Upper lobe of left lung (tissue), 6 donors: ENCODE data around the gene GAREM2. TPM values are rescaled to one million over a fixed set of nuclear protein-coding genes. Genes with fewer than 3 reads are reported as not detected.

Experiments used
- ATAC-seq, 2 donors: fragments of 200-7000 bp; cut with Tn5 transposase; one replicate each; pipeline ENCODE4 v1.9.1; 2022; ENCODE audit warnings: mild to moderate bottlenecking in 2 of 2, moderate library complexity in 2 of 2; ENCODE audit not compliant: low FRiP score in 2 of 2
- DNase-seq, 2 donors: peaks; one replicate each; pipeline ENCODE4 v3.0.0-alpha.2; 2019 to 2020
- H3K27ac ChIP-seq, 4 donors: fragments of 200-600 bp; sonication (generic); one replicate each; pipeline ENCODE4 v1.5.1; 2016 to 2019
- H3K27me3 ChIP-seq, 4 donors: fragments of 200-600 bp; sonication (generic); one replicate each; pipeline ENCODE4 v1.5.1; 2017 to 2019
- H3K36me3 ChIP-seq, 4 donors: fragments of 200-600 bp; sonication (generic); one replicate each; pipeline ENCODE4 v1.5.1; 2016 to 2019
- H3K4me1 ChIP-seq, 4 donors: fragments of 200-600 bp; sonication (generic); one replicate each; pipeline ENCODE4 v1.5.1; 2018 to 2019
- H3K4me3 ChIP-seq, 4 donors: fragments of 200-600 bp; sonication (generic); one replicate each; pipeline ENCODE4 v1.5.1; 2017 to 2019; ENCODE audit warnings: mild to moderate bottlenecking in 2 of 4, moderate library complexity in 1 of 4
- H3K9me3 ChIP-seq, 4 donors: fragments of 200-600 bp; sonication (generic); one replicate each; pipeline ENCODE4 v1.5.1; 2018 to 2019
- CTCF ChIP-seq, 6 experiments: fragments of 450-650 bp in 4 of 6; fragments of 200-600 bp in 2 of 6; sonication (generic) in 2 of 6; IDR thresholded peaks; one replicate each; pipeline ENCODE4 v1.5.1; 2016 to 2019; ENCODE audit warnings: antibody characterized with exemption in 6 of 6
- EP300 ChIP-seq, 4 donors: sonication (generic); formaldehyde crosslinking; IDR thresholded peaks; one replicate each; pipeline ENCODE4 v1.5.1; 2017; ENCODE audit warnings: antibody characterized with exemption in 4 of 4, control low read depth in 2 of 4
- POLR2A ChIP-seq, 4 donors: fragments of 450-650 bp; IDR thresholded peaks; one replicate each; pipeline ENCODE4 v1.5.1; 2016 to 2017; ENCODE audit warnings: antibody characterized with exemption in 4 of 4, mild to moderate bottlenecking in 2 of 4
- POLR2AphosphoS5 ChIP-seq, 2 donors: sonication (generic); formaldehyde crosslinking; IDR thresholded peaks; one replicate each; pipeline ENCODE4 v1.5.1; 2017; ENCODE audit warnings: antibody characterized with exemption in 2 of 2
- WGBS, 2 donors: methylation state at CpG; one replicate each; pipeline ENCODE4 v1.1.5; 2017 to 2018; 5-methylcytosine and 5-hydroxymethylcytosine counted together
- total RNA-seq, 6 donors: library from RNA; depleted of rRNA in 4 of 6; stranded (reverse); fragments of >200 nt in 4 of 6; gene quantifications; one replicate each; pipeline versions ENCODE4 v1.1.0 to v1.2.1, GENCODE V29; 2016 to 2021
- donor health status: DM: no; HTN: no; CAD: no; lungs with moderate emphysema.
- donor health status: DM: no; HTN: yes; CAD: no; lungs with severe emphysema.

The GAREM2 gene
- total RNA-seq, 6 donors from 2014 or later = 0.22 to 2.6 (median 0.49) TPM; not detected in 1

- 80 to 97% methylated on average over 4 of the region's 4 CpGs for WGBS, 2 donors
- Histone ChIP-seq H3K27ac (no peak overlapping the region), H3K36me3 (peaks cover 5 to 42% (median 37%) of the 10 kb centered on the region in 4 donors), H3K27me3 (no peaks in the 10 kb centered on the region), H3K4me3 (no peak overlapping the region), H3K4me1 (peaks cover 0 to 12% (median 11%) of the 10 kb centered on the region in 4 donors), H3K9me3 (no peaks in the 10 kb centered on the region)
- DNase-seq (no peak), ATAC-seq (no peak)
- TF ChIP-seq POLR2A (IDR thresholded peaks at IDR 0.05) (no peak), EP300 (IDR thresholded peaks at IDR 0.05) (no peak), CTCF (IDR thresholded peaks at IDR 0.05) (no peak), POLR2AphosphoS5 (IDR thresholded peaks at IDR 0.05) (no peak)
These were observed 16.2 kb downstream of the GAREM2 start for GRCh38 chr2:26189123-26189522.

GRCh38 chr2:26189751-26190150 is 16.9 kb downstream of the GAREM2 start:
- Histone ChIP-seq H3K4me3 (no peak overlapping the region), H3K27ac (no peak overlapping the region), H3K4me1 (peaks cover 0 to 9% (median 7%) of the 10 kb centered on the region in 4 donors), H3K36me3 (peaks cover 12 to 48% (median 43%) of the 10 kb centered on the region in 4 donors), H3K27me3 (no peaks in the 10 kb centered on the region), H3K9me3 (no peaks in the 10 kb centered on the region)
- ATAC-seq (no peak), DNase-seq (no peak)
- no peak for TF ChIP-seq POLR2AphosphoS5 (IDR thresholded peaks at IDR 0.05)
- TF ChIP-seq EP300 (IDR thresholded peaks at IDR 0.05) = no peak
- no peak for TF ChIP-seq CTCF (IDR thresholded peaks at IDR 0.05)
- TF ChIP-seq POLR2A (IDR thresholded peaks at IDR 0.05) = no peak
- 90 to 91% methylated on average over 2 to 3 of the region's 4 CpGs for WGBS, 2 donors

GRCh38 chr2:26190369-26190768 is 17.5 kb downstream of the GAREM2 start:
- Histone ChIP-seq H3K27ac (no peak overlapping the region), H3K4me1 (peaks cover 0 to 4% (median 2%) of the 10 kb centered on the region in 4 donors), H3K9me3 (no peaks in the 10 kb centered on the region), H3K4me3 (no peak overlapping the region), H3K27me3 (no peaks in the 10 kb centered on the region), H3K36me3 (peaks cover 14 to 54% (median 49%) of the 10 kb centered on the region in 4 donors)
- no peak for DNase-seq
- WGBS, 2 donors = 94% methylated on average over 7 of the region's 7 CpGs; no CpG with 5 or more reads in 1 of the 2 donors
- no peak for ATAC-seq
- TF ChIP-seq EP300 (IDR thresholded peaks at IDR 0.05) (no peak), POLR2A (IDR thresholded peaks at IDR 0.05) (no peak), CTCF (IDR thresholded peaks at IDR 0.05) (no peak), POLR2AphosphoS5 (IDR thresholded peaks at IDR 0.05) (no peak)

DNA sequence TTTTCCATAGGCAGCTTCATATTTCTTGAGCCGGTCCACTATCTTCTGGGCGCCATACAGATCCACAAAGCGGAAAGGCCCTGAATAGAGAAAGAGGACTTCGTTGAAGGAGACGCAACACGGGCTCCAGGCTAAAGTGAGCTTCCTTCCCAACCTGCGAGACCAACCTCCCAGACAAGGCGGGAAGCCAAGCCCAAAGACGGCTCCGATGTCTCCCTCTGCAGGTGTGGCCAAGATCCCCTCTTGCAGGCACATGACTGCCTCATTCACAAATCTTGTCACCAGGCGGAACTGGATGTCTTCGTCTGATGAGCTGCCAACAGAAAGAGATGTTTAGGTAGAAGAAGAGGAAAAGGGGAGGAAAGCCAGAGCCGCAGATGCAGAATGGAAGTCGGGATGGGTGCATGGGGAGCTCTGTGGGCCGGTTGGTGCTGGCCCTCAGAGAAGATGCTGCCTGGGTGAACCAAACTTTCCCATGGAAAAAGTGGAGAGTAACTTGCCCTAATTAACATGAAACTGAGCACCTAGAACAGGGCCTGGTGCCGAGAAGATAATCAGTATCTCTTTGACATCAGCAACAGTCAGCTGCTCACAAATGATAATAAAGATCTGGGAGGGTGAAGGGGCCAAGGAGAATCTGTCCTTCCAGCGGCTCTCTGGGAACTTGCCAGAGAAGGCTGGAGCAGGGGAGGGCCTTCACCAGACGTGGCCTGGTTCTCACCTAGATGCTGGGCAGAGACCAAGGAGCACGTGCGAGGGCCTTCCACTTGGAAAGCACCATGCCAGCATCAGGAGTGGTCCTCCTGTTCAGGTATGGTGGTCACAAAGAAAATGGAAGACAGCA is 18.6 kb downstream of the GAREM2 start:
- TF ChIP-seq POLR2AphosphoS5 (IDR thresholded peaks at IDR 0.05) = no peak
- TF ChIP-seq CTCF (IDR thresholded peaks at IDR 0.05) = no peak
- no peaks in the 10 kb centered on the region for H3K4me1 ChIP-seq
- H3K4me3 ChIP-seq = no peak overlapping the region
- no peak overlapping the region for H3K27ac ChIP-seq
- no peak for ATAC-seq
- no peaks in the 10 kb centered on the region for H3K9me3 ChIP-seq
- WGBS, 2 donors = 90 to 92% methylated on average over 18 to 19 of the region's 20 CpGs
- DNase-seq = no peak
- H3K36me3 ChIP-seq = peaks cover 14 to 66% (median 55%) of the 10 kb centered on the region in 4 donors
- H3K27me3 ChIP-seq = no peaks in the 10 kb centered on the region
